GM12878 (cell line): ENCODE results near the gene MT1H. TPM values are rescaled to one million over a fixed set of nuclear protein-coding genes. Genes with fewer than 3 reads are reported as not detected.

ENCODE experiments used
- ATAC-seq: fragments of 200-7000 bp; cut with Tn5 transposase; 3 replicates; pipeline ENCODE4 v1.9.1; 2020; ENCODE audit warnings: mild to moderate bottlenecking, moderate library complexity
- BruUV-seq: library from RNA; stranded (reverse); fragments of 400-500 nt; replicated peaks from 2 replicates; lab custom pipeline; 2021; lab: Mats Ljungman, UMichigan
- CTCF ChIA-PET: fragments of 300-600 bp; sonication (Branson Sonifier 250); formaldehyde crosslinking; extraction: SDS; loops from one replicate; lab custom pipeline; 2021; ENCODE audit warnings: inconsistent platforms; lab: Yijun Ruan, JAX
- POLR2A ChIA-PET: fragments of 350-600 bp; formaldehyde crosslinking; extraction: SDS; loops from one replicate; lab custom pipeline; 2021; ENCODE audit warnings: inconsistent platforms; lab: Charles Lee
- RAD21 ChIA-PET: fragments of 300-600 bp; sonication (Branson Sonifier 250); formaldehyde crosslinking; loops from one replicate; lab custom pipeline; 2023; ENCODE audit warnings: antibody characterized with exemption; ENCODE audit not compliant: unreplicated experiment; lab: Charles Lee
- SMC1A ChIA-PET: fragments of 300-600 bp; sonication (Branson Sonifier 250); formaldehyde crosslinking; loops from one replicate; lab custom pipeline; 2023; ENCODE audit not compliant: unreplicated experiment, uncharacterized antibody; lab: Charles Lee
- DNase-seq: peaks from one replicate; pipeline ENCODE4 v3.0.0-alpha.2; 2011; ENCODE audit warnings: low read depth, low spot score
- FAIRE-seq: peaks from 3 replicates; lab custom pipeline; 2011; peaks lifted over from hg19 to GRCh38; lab: Jason Lieb, UNC
- H2AFZ ChIP-seq: 2 replicates; pipeline ENCODE4 v1.6.0; 2011; ENCODE audit warnings: low read depth, low read length, control low read depth; ENCODE audit not compliant: control insufficient read depth
- H3K27ac ChIP-seq: 2 replicates; pipeline ENCODE4 v1.5.1; 2011; ENCODE audit warnings: control low read depth; ENCODE audit not compliant: control insufficient read depth, insufficient read depth
- H3K27me3 ChIP-seq, 2 experiments: replicated peaks in 1 of 2; 2 replicates each; pipeline versions ENCODE4 v1.6.0 to v1.6.1; 2011; ENCODE audit warnings: low read length in 1 of 2; ENCODE audit not compliant: control insufficient read depth in 2 of 2, insufficient read depth in 2 of 2
- H3K36me3 ChIP-seq, 2 experiments: 2 replicates each; pipeline ENCODE4 v1.5.1; 2011; ENCODE audit warnings: low read length in 1 of 2; ENCODE audit not compliant: control insufficient read depth in 2 of 2, insufficient read depth in 2 of 2
- H3K4me1 ChIP-seq: 2 replicates; pipeline ENCODE4 v1.6.1; 2011; ENCODE audit warnings: mild to moderate bottlenecking, low read length, moderate library complexity, mixed read lengths; ENCODE audit not compliant: control insufficient read depth, insufficient read depth
- H3K4me2 ChIP-seq: 2 replicates; pipeline ENCODE4 v1.6.0; 2011; ENCODE audit warnings: control low read depth; ENCODE audit not compliant: control insufficient read depth, insufficient read depth
- H3K4me3 ChIP-seq: fragments of 200-600 bp; sonication (generic); 2 replicates; pipeline ENCODE4 v1.5.1; 2016
- H3K79me2 ChIP-seq: 2 replicates; pipeline ENCODE4 v1.6.0; 2011; ENCODE audit warnings: low read length; ENCODE audit not compliant: control insufficient read depth, insufficient read depth
- H3K9ac ChIP-seq: 2 replicates; pipeline ENCODE4 v1.8.0; 2011; ENCODE audit warnings: low read length, control low read depth, mixed read lengths; ENCODE audit not compliant: control insufficient read depth, insufficient read depth
- H3K9me3 ChIP-seq: replicated peaks from 3 replicates; pipeline ENCODE4 v1.5.1; 2011; ENCODE audit warnings: mild to moderate bottlenecking, low read length; ENCODE audit not compliant: control insufficient read depth, insufficient read depth
- H4K20me1 ChIP-seq: 2 replicates; pipeline ENCODE4 v1.6.0; 2011; ENCODE audit not compliant: control insufficient read depth, insufficient read depth
- DPF2 ChIP-seq: fragments of 450-650 bp; IDR thresholded peaks from 2 replicates; pipeline ENCODE4 v1.6.1; 2017; ENCODE audit warnings: mild to moderate bottlenecking
- FOS ChIP-seq: IDR thresholded peaks from 3 replicates; pipeline ENCODE4 v1.6.1; 2011; ENCODE audit warnings: borderline replicate concordance; ENCODE audit not compliant: insufficient read length; ENCODE audit errors: extremely low read depth
- GABPA ChIP-seq: IDR thresholded peaks from 2 replicates; pipeline ENCODE4 v1.6.1; 2014; ENCODE audit warnings: antibody characterized with exemption, low read depth, mild to moderate bottlenecking, inconsistent platforms
- GATAD2B ChIP-seq: fragments of 450-650 bp; conservative IDR thresholded peaks from 2 replicates; pipeline ENCODE4 v1.6.1; 2017; ENCODE audit warnings: low read depth, mild to moderate bottlenecking, moderate library complexity
- NR2C1 ChIP-seq: fragments of 450-650 bp; IDR thresholded peaks from 2 replicates; pipeline ENCODE4 v1.6.1; 2017; ENCODE audit warnings: antibody characterized with exemption, mild to moderate bottlenecking, moderate library complexity
- PML ChIP-seq: IDR thresholded peaks from 2 replicates; pipeline ENCODE4 v1.6.1; 2012; ENCODE audit warnings: low read length, inconsistent platforms
- POU2F2 ChIP-seq: IDR thresholded peaks from 3 replicates; pipeline ENCODE4 v1.6.1; 2011; ENCODE audit warnings: low read depth, mild to moderate bottlenecking, low read length, borderline replicate concordance
- SIN3A ChIP-seq: IDR thresholded peaks from 2 replicates; pipeline ENCODE4 v1.6.1; 2012; ENCODE audit warnings: low read depth, low read length, improper control_type of control experiment
- SIX5 ChIP-seq: IDR thresholded peaks from 2 replicates; pipeline ENCODE4 v1.6.1; 2011; ENCODE audit warnings: mild to moderate bottlenecking, low read depth, low read length, moderate library complexity; ENCODE audit not compliant: severe bottlenecking
- SUPT20H ChIP-seq: IDR thresholded peaks from 2 replicates; pipeline ENCODE4 v1.6.1; 2011; ENCODE audit warnings: low read depth, mild to moderate bottlenecking, low read length, moderate library complexity, borderline replicate concordance; ENCODE audit not compliant: control insufficient read depth
- TAF1 ChIP-seq: IDR thresholded peaks from 2 replicates; pipeline ENCODE4 v1.6.1; 2011; ENCODE audit warnings: mild to moderate bottlenecking, low read depth, low read length, borderline replicate concordance
- TCF7 ChIP-seq: IDR thresholded peaks from 2 replicates; pipeline ENCODE4 v1.6.1; 2014; ENCODE audit warnings: antibody characterized with exemption, borderline replicate concordance
- ZBED1 ChIP-seq: IDR thresholded peaks from 2 replicates; pipeline ENCODE4 v1.6.1; 2016; ENCODE audit warnings: borderline replicate concordance
- ZNF384 ChIP-seq: IDR thresholded peaks from 2 replicates; pipeline ENCODE4 v1.6.1; 2012; ENCODE audit warnings: low read depth, mild to moderate bottlenecking, low read length, improper control_type of control experiment, borderline replicate concordance
- WGBS: methylation state at CpG from one replicate; pipeline ENCODE4 v1.1.6; 2016; ENCODE audit warnings: low lambda C conversion rate; ENCODE audit not compliant: insufficient replicate concordance, insufficient coverage; ENCODE audit errors: missing lambda C conversion rate; 5-methylcytosine and 5-hydroxymethylcytosine counted together
- in situ Hi-C: fragments of 300-500 bp; cut with MboI; formaldehyde crosslinking; loops from 9 replicates; pipeline ENCODE4 v1.14.3; 2018; ENCODE audit warnings: mixed read lengths
- intact Hi-C: fragments of 100-400 bp; cut with micrococcal nuclease; formaldehyde crosslinking; loops from one replicate; pipeline ENCODE4 v1.14.2; 2022; ENCODE audit not compliant: unreplicated experiment
- polyA plus RNA-seq, 11 experiments: library from polyadenylated mRNA; depleted of rRNA in 4 of 11; unstranded in 6 of 11; stranded (reverse) in 5 of 11; fragments of >200 nt; fragmentation: Nextera tagmentation in 4 of 11; fragmentation: Illumina TruSeq in 1 of 11; extraction: Ambion mirVana in 4 of 11; extraction: Trizol in 1 of 11; gene quantifications; 1 replicate in 1 of 11; 2 replicates in 10 of 11; pipeline versions ENCODE4 v1.2.1 to v1.2.3, GENCODE V29; 2011 to 2016; ENCODE audit warnings: inconsistent platforms in 2 of 11, missing spikeins in 2 of 11, low read depth in 1 of 11
- total RNA-seq, 4 experiments: library from RNA; depleted of rRNA in 3 of 4; stranded (reverse); fragments of >200 nt in 3 of 4; fragmentation: Illumina TruSeq in 1 of 4; extraction: Trizol in 1 of 4; gene quantifications; 2 replicates each; pipeline versions ENCODE4 v1.2.1 to v1.2.3, GENCODE V29; 2013 to 2021

The MT1H gene
- total and polyA plus RNA-seq, 10 of the 15 experiments (the other 5 are each of a cell fraction or from before 2014, with no cell fraction given), result 0.40 to 6.0 (median 1.1) TPM; not detected in 2

- 51% methylated on average over 4 of the region's 4 CpGs for WGBS
- Histone ChIP-seq H3K4me2 (no peak overlapping the region), H3K9ac (no peak overlapping the region), H3K4me3 (no peak overlapping the region), H3K36me3 (no peaks in the 10 kb centered on the region), H3K27me3 (no peaks in the 10 kb centered on the region), H4K20me1 (no peaks in the 10 kb centered on the region), H3K9me3 (no peaks in the 10 kb centered on the region; the same call in 2 of the 3 replicates), H3K27ac (no peak overlapping the region), H3K79me2 (no peaks in the 10 kb centered on the region), H2AFZ (no peak overlapping the region), H3K4me1 (no peaks in the 10 kb centered on the region)
- CTCF ChIA-PET, result interaction anchor here (0.8 kb wide), 1 partner anchor 158 kb away, joined by 3 read pairs; no protein-coding TSS in a partner anchor
- SMC1A ChIA-PET, result interaction anchor here (0.7 to 1.8 kb wide), 3 partner anchors 65 to 133 kb away, joined by 3 to 12 read pairs (median 5); no protein-coding TSS in a partner anchor
- RAD21 ChIA-PET, result no interaction called here
- DNase-seq (no peak), ATAC-seq (peak; percentile 35), FAIRE-seq (no peak)
- in situ Hi-C loops, result loop anchor here (5.0 kb wide), 1 partner anchor 132 kb away; no protein-coding TSS in a partner anchor
- intact Hi-C loops, result loop anchor here (10.0 kb wide), 1 partner anchor 395 kb away; no protein-coding TSS in a partner anchor
- POLR2A ChIA-PET, result no interaction called here
- no TSS peak for BruUV-seq
- TF ChIP-seq GATAD2B (no peak), TCF7 (no peak), SIX5 (no peak), DPF2 (no peak), POU2F2 (no peak), SIN3A (no peak), ZBED1 (no peak), TAF1 (no peak), NR2C1 (no peak), FOS (no peak), ZNF384 (no peak), SUPT20H (no peak), GABPA (no peak), PML (no peak)
Measured at GRCh38 chr16:56709443-56710040, 39.9 kb downstream of the MT1H start.
